RWPE2 (cell line): ENCODE measurements around the gene SH2D3A.

Experiments
- ATAC-seq: fragments of 200-7000 bp; cut with Tn5 transposase; 3 replicates; pipeline ENCODE4 v1.9.1; 2021; ENCODE audit warnings: low read depth
- DNase-seq: peaks from one replicate; pipeline ENCODE4 v3.0.0-alpha.2; 2020; ENCODE audit warnings: low spot score
- H3K27ac ChIP-seq: fragments of 450-650 bp; 2 replicates; pipeline ENCODE4 v1.5.1; 2017; ENCODE audit warnings: mild to moderate bottlenecking; ENCODE audit not compliant: poor library complexity, severe bottlenecking
- H3K27me3 ChIP-seq: fragments of 250-450 bp; sonication (Bioruptor Pico); 2 replicates; pipeline ENCODE4 v1.5.1; 2021; ENCODE audit warnings: mild to moderate bottlenecking, moderate library complexity; ENCODE audit not compliant: insufficient read depth, poor library complexity, severe bottlenecking
- H3K36me3 ChIP-seq: fragments of 250-450 bp; sonication (Bioruptor Pico); 2 replicates; pipeline ENCODE4 v1.5.1; 2020; ENCODE audit warnings: low read depth, mild to moderate bottlenecking, moderate library complexity
- H3K4me1 ChIP-seq: fragments of 250-450 bp; sonication (Bioruptor Pico); 2 replicates; pipeline ENCODE4 v1.5.1; 2021; ENCODE audit warnings: mild to moderate bottlenecking, moderate library complexity; ENCODE audit not compliant: insufficient read depth, poor library complexity, severe bottlenecking
- H3K4me3 ChIP-seq: fragments of 250-450 bp; sonication (Bioruptor Pico); 2 replicates; pipeline ENCODE4 v1.5.1; 2021; ENCODE audit warnings: mild to moderate bottlenecking, moderate library complexity; ENCODE audit not compliant: severe bottlenecking
- H3K9me3 ChIP-seq: fragments of 250-450 bp; sonication (Bioruptor Pico); 2 replicates; pipeline ENCODE4 v1.5.1; 2021; ENCODE audit warnings: mild to moderate bottlenecking, moderate library complexity; ENCODE audit not compliant: severe bottlenecking
- CTCF ChIP-seq: fragments of 450-650 bp; IDR thresholded peaks from one replicate; pipeline ENCODE4 v1.5.1; 2017; ENCODE audit warnings: mild to moderate bottlenecking, moderate library complexity; ENCODE audit not compliant: poor library complexity, severe bottlenecking

SH2D3A gene

GRCh38 chr19:6796278-6796677, 29.0 kb upstream of the SH2D3A start:
- TF ChIP-seq CTCF: no peak
- peaks cover 7% of the 10 kb centered on the region for H3K4me1 ChIP-seq
- no peaks in the 10 kb centered on the region for H3K9me3 ChIP-seq
- H3K27ac ChIP-seq: no peak overlapping the region
- H3K36me3 ChIP-seq: no peaks in the 10 kb centered on the region
- no peaks in the 10 kb centered on the region for H3K27me3 ChIP-seq
- H3K4me3 ChIP-seq: no peak overlapping the region
- ATAC-seq (no peak), DNase-seq (no peak)

- TF ChIP-seq CTCF: no peak
- Histone ChIP-seq H3K27ac (no peak overlapping the region), H3K36me3 (no peaks in the 10 kb centered on the region), H3K4me1 (no peaks in the 10 kb centered on the region), H3K27me3 (no peaks in the 10 kb centered on the region), H3K4me3 (no peak overlapping the region), H3K9me3 (no peaks in the 10 kb centered on the region)
- no peak for DNase-seq
- no peak for ATAC-seq
These were observed 27.6 kb upstream of the SH2D3A start for GRCh38 chr19:6794686-6795431.

- Histone ChIP-seq H3K4me3 (no peak overlapping the region), H3K36me3 (no peaks in the 10 kb centered on the region), H3K27me3 (no peaks in the 10 kb centered on the region), H3K27ac (no peak overlapping the region), H3K9me3 (no peaks in the 10 kb centered on the region), H3K4me1 (no peaks in the 10 kb centered on the region)
- no peak for DNase-seq
- TF ChIP-seq CTCF: no peak
- ATAC-seq: no peak
These were observed 26.7 kb upstream of the SH2D3A start for GRCh38 chr19:6793973-6794372.

GRCh38 chr19:6793411-6793810, 26.2 kb upstream of the SH2D3A start:
- no peak for TF ChIP-seq CTCF
- no peaks in the 10 kb centered on the region for H3K4me1 ChIP-seq
- no peak overlapping the region for H3K4me3 ChIP-seq
- DNase-seq (no peak), ATAC-seq (no peak)
- H3K27ac ChIP-seq: no peak overlapping the region
- H3K27me3 ChIP-seq: no peaks in the 10 kb centered on the region
- H3K36me3 ChIP-seq: no peaks in the 10 kb centered on the region
- no peaks in the 10 kb centered on the region for H3K9me3 ChIP-seq

GRCh38 chr19:6791237-6791636, 24.0 kb upstream of the SH2D3A start:
- Histone ChIP-seq H3K36me3 (no peaks in the 10 kb centered on the region), H3K4me3 (no peak overlapping the region), H3K27me3 (no peaks in the 10 kb centered on the region), H3K4me1 (no peaks in the 10 kb centered on the region), H3K27ac (no peak overlapping the region), H3K9me3 (no peaks in the 10 kb centered on the region)
- DNase-seq: no peak
- ATAC-seq: no peak
- no peak for TF ChIP-seq CTCF
